ENCODE results near the gene RUNDC1.

The RUNDC1 gene

GRCh38 chr17:42982266-42982665 is 1.9 kb downstream of the RUNDC1 start:
- TF ChIP-seq SIN3A (IDR thresholded peaks at IDR 0.05; ENCODE audit: borderline replicate concordance, insufficient read depth, low read length) (no peak), TAF1 (IDR thresholded peaks at IDR 0.05; ENCODE audit: borderline replicate concordance, insufficient read depth, low read length) (no peak), POLR2AphosphoS5 (IDR thresholded peaks at IDR 0.05; ENCODE audit: low read depth, low read length) (no peak)

GRCh38 chr17:42985225-42985624 is 4.9 kb downstream of the RUNDC1 start:
- TF ChIP-seq, protein P1, sequence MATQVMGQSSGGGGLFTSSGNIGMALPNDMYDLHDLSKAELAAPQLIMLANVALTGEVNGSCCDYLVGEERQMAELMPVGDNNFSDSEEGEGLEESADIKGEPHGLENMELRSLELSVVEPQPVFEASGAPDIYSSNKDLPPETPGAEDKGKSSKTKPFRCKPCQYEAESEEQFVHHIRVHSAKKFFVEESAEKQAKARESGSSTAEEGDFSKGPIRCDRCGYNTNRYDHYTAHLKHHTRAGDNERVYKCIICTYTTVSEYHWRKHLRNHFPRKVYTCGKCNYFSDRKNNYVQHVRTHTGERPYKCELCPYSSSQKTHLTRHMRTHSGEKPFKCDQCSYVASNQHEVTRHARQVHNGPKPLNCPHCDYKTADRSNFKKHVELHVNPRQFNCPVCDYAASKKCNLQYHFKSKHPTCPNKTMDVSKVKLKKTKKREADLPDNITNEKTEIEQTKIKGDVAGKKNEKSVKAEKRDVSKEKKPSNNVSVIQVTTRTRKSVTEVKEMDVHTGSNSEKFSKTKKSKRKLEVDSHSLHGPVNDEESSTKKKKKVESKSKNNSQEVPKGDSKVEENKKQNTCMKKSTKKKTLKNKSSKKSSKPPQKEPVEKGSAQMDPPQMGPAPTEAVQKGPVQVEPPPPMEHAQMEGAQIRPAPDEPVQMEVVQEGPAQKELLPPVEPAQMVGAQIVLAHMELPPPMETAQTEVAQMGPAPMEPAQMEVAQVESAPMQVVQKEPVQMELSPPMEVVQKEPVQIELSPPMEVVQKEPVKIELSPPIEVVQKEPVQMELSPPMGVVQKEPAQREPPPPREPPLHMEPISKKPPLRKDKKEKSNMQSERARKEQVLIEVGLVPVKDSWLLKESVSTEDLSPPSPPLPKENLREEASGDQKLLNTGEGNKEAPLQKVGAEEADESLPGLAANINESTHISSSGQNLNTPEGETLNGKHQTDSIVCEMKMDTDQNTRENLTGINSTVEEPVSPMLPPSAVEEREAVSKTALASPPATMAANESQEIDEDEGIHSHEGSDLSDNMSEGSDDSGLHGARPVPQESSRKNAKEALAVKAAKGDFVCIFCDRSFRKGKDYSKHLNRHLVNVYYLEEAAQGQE (IDR thresholded peaks at IDR 0.05; ENCODE audit: insufficient read depth in 1 of 2, low read depth in 2 of 2, low read length in 2 of 2), result no peak
- TF ChIP-seq SIN3A (IDR thresholded peaks at IDR 0.05; ENCODE audit: borderline replicate concordance, insufficient read depth, low read length) (no peak), FOXP2 (optimal IDR thresholded peaks at IDR 0.05; ENCODE audit: borderline replicate concordance, extremely low read depth, extremely low read length, insufficient read depth) (no peak), TAF1 (IDR thresholded peaks at IDR 0.05; ENCODE audit: borderline replicate concordance, insufficient read depth, low read length) (no peak), POLR2AphosphoS5 (IDR thresholded peaks at IDR 0.05; ENCODE audit: low read depth, low read length) (no peak)

DNA sequence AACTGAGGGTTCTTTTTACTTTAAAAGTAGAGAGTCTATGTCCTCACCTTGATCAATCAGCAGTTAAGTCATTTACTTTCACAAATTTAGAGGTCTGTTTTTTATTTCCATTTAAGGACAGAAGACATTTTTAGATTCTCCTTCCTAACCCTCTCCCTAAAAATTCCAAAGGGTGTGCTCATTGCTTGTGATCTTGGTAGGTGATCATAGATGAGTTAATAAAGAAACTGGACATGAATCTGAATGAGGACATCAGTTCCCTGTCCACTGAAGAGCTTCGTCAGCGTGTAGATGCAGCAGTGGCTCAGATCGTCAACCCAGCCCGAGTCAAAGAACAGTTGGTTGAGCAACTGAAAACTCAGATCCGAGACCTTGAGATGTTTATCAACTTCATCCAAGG is 8.8 kb downstream of the RUNDC1 start:
- TF ChIP-seq SIN3A (IDR thresholded peaks at IDR 0.05; ENCODE audit: borderline replicate concordance, insufficient read depth, low read length) (no peak), POLR2AphosphoS5 (IDR thresholded peaks at IDR 0.05; ENCODE audit: low read depth, low read length) (no peak), FOXP2 (optimal IDR thresholded peaks at IDR 0.05; ENCODE audit: borderline replicate concordance, extremely low read depth, extremely low read length, insufficient read depth) (no peak), TAF1 (IDR thresholded peaks at IDR 0.05; ENCODE audit: borderline replicate concordance, insufficient read depth, low read length) (no peak)
- TF ChIP-seq, protein P1 (IDR thresholded peaks at IDR 0.05; ENCODE audit: insufficient read depth in 1 of 2, low read depth in 2 of 2, low read length in 2 of 2), result no peak

DNA sequence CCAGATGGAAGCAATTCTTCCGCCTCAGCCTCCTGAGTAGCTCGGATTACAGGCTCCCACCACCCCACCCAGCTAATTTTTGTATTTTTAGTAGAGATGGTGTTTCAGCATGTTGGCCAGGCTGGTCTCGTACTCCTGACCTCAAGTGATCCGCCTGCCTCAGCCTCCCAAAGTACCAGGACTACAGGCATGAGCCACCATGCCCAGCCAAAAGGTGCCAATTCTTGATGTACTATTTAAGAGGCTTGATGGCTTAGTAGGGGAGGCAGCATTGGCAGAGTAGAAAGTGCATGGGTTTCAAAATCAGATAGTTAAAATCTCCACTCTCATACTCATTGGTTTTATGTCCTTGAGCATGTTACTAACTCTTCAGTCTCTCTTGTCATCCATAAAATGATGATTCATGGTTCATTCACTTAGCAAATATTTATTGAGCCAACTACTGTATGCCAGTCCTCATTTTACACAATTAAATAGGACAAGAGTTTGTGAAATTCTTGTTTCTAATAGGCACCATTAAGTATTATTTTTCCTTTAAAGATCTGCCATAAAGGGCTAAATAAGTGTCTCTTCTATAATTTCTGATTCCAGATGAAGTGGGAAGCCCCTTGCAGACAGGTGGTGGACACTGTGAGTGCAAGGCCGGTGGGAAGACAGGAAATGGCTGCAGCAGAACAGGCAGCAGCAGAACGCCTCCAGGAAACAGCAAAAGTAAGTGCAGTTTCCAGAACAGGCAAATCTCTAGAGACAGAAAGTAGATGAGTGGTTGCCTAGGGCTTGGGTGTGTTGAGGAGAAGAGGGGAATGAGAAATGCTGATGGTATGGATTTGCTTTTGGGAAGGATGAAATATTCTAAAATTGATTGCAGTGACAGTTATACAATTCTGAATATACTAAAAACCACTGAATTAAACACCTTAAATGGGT is 9.6 kb downstream of the RUNDC1 start:
- TF ChIP-seq, protein P1 (IDR thresholded peaks at IDR 0.05; ENCODE audit: insufficient read depth in 1 of 2, low read depth in 2 of 2, low read length in 2 of 2), result no peak
- TF ChIP-seq FOXP2 (optimal IDR thresholded peaks at IDR 0.05; ENCODE audit: borderline replicate concordance, extremely low read depth, extremely low read length, insufficient read depth), result no peak
- no peak for TF ChIP-seq TAF1 (IDR thresholded peaks at IDR 0.05; ENCODE audit: borderline replicate concordance, insufficient read depth, low read length)
- TF ChIP-seq POLR2AphosphoS5 (IDR thresholded peaks at IDR 0.05; ENCODE audit: low read depth, low read length), result no peak
- TF ChIP-seq SIN3A (IDR thresholded peaks at IDR 0.05; ENCODE audit: borderline replicate concordance, insufficient read depth, low read length), result no peak

- TF ChIP-seq SIN3A (IDR thresholded peaks at IDR 0.05; ENCODE audit: borderline replicate concordance, insufficient read depth, low read length), result no peak
- TF ChIP-seq FOXP2 (optimal IDR thresholded peaks at IDR 0.05; ENCODE audit: borderline replicate concordance, extremely low read depth, extremely low read length, insufficient read depth), result no peak
- TF ChIP-seq, protein P1 (IDR thresholded peaks at IDR 0.05; ENCODE audit: insufficient read depth in 1 of 2, low read depth in 2 of 2, low read length in 2 of 2), result no peak
- no peak for TF ChIP-seq POLR2AphosphoS5 (IDR thresholded peaks at IDR 0.05; ENCODE audit: low read depth, low read length)
- no peak for TF ChIP-seq TAF1 (IDR thresholded peaks at IDR 0.05; ENCODE audit: borderline replicate concordance, insufficient read depth, low read length)
These were observed 11.1 kb downstream of the RUNDC1 start for GRCh38 chr17:42991471-42991870.

Measured in PFSK-1 (cell line).